GM18526 (cell line): ENCODE measurements around the gene TMEM120B.

Experiments used
- POLR2A ChIP-seq: IDR thresholded peaks from 3 replicates; pipeline ENCODE4 v1.6.1; 2011; ENCODE audit not compliant: insufficient read length; ENCODE audit errors: extremely low read depth

TMEM120B gene

GRCh38 chr12:121827351-121828099, 115.0 kb downstream of the TMEM120B start:
- no peak for TF ChIP-seq POLR2A

DNA sequence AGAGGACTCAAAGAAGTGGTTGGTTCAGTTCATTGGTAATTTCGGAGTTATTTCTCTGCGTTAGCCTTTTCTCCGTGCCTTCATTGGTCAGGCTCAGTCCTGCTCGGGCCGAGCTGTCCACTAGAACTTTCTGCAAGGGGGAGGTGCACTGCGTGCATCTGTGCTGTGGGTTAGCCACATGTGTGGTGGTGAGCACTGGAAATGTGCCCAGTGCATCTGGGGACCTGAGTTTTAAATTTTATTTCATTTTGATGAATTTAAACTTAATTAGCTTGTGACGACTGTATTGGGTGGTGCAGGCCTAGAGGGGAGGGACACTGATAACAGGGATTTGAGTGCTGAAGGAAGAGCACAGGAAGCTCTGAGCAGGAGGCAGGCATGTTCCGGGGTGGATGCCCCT, 115.8 kb downstream of the TMEM120B start:
- TF ChIP-seq POLR2A: no peak

GRCh38 chr12:121828826-121829225, 116.3 kb downstream of the TMEM120B start:
- TF ChIP-seq POLR2A: no peak

DNA sequence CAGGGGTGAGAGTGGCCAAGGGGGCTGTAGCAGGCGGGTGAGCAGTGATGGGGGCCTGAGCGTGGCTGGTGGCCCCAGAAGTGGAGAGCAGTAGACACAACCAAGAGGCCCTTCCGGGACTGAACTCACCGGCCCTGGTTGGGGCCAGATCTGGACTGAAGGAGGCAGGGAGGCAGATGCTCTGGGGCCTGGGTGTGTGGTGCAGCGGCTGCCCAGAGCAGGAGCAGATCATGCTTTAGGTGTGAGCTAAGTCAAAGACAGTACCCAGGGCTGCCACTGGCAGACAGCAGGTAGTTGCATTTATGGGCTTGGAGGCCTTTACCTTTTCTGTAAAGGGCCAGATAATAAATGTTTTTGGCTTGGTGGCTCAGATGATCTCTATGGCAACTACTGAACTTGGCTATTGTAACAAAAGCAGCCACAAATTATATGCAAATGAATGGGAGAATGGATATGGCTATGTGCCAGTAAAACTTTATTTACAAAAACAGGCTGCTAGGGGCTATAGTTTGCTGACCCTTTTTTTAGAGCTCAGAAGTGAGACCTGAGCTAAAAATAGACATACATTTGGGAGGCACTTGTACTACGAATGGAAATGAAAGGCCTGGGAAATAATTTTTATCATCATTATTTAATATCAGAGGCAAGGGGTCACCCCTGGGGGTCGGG, 116.8 kb downstream of the TMEM120B start:
- no peak for TF ChIP-seq POLR2A

- no peak for TF ChIP-seq POLR2A
These were observed 117.6 kb downstream of the TMEM120B start for GRCh38 chr12:121830134-121830533.

- TF ChIP-seq POLR2A: no peak
These were observed 118.2 kb downstream of the TMEM120B start for GRCh38 chr12:121830588-121831265.
